OCI-LY7 (cell line): ENCODE results near the gene DLX4.

Experiments used
- CTCF ChIP-seq: fragments of 200-600 bp; sonication (generic); conservative IDR thresholded peaks from 2 replicates; pipeline ENCODE4 v1.5.1; 2014; ENCODE audit warnings: mild to moderate bottlenecking, antibody characterized with exemption, low read length, moderate library complexity, mixed read lengths
- EZH2phosphoT487 ChIP-seq: fragments of 200-600 bp; sonication (generic); IDR thresholded peaks from 2 replicates; pipeline ENCODE4 v1.6.1; 2018; ENCODE audit warnings: low read depth, borderline replicate concordance, mild to moderate bottlenecking, mixed run types, antibody characterized with exemption, low read length, moderate library complexity, mixed read lengths

GRCh38 chr17:49931416-49932137, 37.4 kb upstream of the DLX4 start:
- TF ChIP-seq CTCF, result no peak
- no peak for TF ChIP-seq EZH2phosphoT487
